Mononuclear cell (primary cell): ENCODE measurements around the gene ACBD7. TPM values are rescaled to one million over a fixed set of nuclear protein-coding genes. Genes with fewer than 3 reads are reported as not detected.

ENCODE experiments used
- H3K27me3 ChIP-seq: 2 replicates; pipeline ENCODE4 v1.6.0; 2011; ENCODE audit warnings: low read length, control low read depth; ENCODE audit not compliant: insufficient read depth
- H3K4me1 ChIP-seq: 2 replicates; pipeline ENCODE4 v1.5.1; 2011; ENCODE audit warnings: mild to moderate bottlenecking, low read length, control low read depth; ENCODE audit not compliant: insufficient read depth
- H3K4me3 ChIP-seq: 2 replicates; pipeline ENCODE4 v1.5.1; 2011; ENCODE audit warnings: mild to moderate bottlenecking, low read length, moderate library complexity
- H3K9me3 ChIP-seq: 2 replicates; pipeline ENCODE4 v1.5.1; 2011; ENCODE audit warnings: low read depth, mild to moderate bottlenecking, control low read depth, low read length
- total RNA-seq: library from RNA; depleted of rRNA; stranded (reverse); fragments of >200 nt; gene quantifications from one replicate; pipeline ENCODE4 v1.2.3, GENCODE V29; 2012

Gene ACBD7
- total RNA-seq, 1 donor, result 0.42 TPM

DNA sequence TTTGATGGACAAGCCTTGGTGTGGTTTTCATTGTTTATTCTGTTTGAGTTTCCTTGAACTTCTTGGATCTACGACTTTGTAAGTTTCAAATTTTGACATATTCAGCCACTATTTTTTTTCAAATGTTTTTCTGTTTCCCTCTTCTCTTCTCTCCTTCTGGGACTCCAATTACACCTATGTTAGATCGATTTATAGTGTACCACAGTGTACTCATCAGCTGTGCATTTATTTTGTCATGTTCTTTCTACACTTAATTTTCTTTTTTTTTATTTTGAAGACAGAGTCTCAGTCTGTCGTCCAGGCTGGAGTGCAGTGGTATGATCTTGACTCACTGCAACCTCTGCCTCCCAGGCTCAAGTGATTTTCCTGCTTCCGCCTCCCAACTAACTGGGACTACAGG lies 28.7 kb downstream of the ACBD7 start:
- Histone ChIP-seq H3K9me3 (peaks cover 13% of the 10 kb centered on the region), H3K4me1 (no peaks in the 10 kb centered on the region), H3K4me3 (no peak overlapping the region), H3K27me3 (peaks cover 15% of the 10 kb centered on the region)

DNA sequence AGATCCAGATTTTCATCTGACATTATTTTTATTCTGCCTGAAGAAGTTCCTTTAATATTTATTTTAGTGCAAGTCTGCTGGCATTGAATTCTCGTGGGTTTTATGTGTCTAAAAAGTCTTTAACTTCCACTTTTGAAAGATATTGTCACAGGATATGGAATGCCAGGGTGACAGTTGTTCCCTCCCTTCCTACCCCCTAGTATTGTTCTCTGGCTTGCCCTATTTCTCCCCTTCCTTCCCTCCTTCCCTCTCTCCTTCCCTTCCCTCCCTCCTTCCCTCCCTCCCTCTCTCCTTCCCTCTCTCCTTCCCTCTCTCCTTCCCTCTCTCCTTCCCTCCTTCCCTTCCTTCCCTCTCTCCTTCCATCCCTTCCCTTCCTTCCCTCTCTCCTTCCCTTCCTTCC lies 29.9 kb downstream of the ACBD7 start:
- Histone ChIP-seq H3K27me3 (peaks cover 15% of the 10 kb centered on the region), H3K4me1 (no peaks in the 10 kb centered on the region), H3K4me3 (no peak overlapping the region), H3K9me3 (peaks cover 13% of the 10 kb centered on the region)

DNA sequence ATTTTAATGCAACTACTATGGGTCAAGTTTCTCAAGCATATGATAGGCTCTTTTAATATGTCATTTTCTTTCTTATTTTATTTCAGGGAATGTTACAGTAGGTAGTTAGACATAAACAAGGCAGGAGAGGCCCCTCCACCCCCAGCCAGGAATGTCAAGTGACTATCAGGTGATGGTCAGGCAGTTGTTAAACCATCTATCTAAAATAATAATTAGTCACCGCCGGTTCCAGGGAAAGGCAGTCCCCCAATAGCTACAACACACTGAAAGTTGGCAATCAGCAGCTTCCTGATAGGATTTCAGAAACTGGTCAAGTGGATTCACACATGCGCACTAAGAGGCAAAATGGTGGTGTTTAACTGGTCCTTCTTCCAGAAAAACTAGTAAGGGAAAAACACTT lies 35.5 kb downstream of the ACBD7 start:
- Histone ChIP-seq H3K4me3 (no peak overlapping the region), H3K9me3 (no peaks in the 10 kb centered on the region), H3K4me1 (no peaks in the 10 kb centered on the region)

DNA sequence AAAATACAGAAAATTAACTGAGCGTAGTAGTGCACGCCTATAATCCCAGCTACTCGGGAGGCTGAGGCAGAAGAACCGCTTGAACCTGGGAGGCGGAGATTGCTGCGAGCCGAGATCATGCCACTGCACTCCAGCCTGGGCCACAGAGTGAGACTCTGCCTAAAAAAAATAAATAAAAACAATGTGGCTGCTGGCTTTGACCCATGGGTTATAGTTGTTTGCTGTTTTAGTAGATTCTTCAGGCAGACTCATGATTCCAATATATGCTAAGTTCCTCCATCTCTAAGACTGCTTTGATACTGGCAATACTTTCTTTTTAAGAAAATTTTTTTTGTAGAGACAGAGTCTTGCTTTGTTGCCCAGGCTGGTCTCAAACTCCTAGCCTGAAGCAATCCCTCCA lies 36.5 kb downstream of the ACBD7 start:
- Histone ChIP-seq H3K4me3 (no peak overlapping the region), H3K4me1 (no peaks in the 10 kb centered on the region), H3K9me3 (no peaks in the 10 kb centered on the region), H3K27me3 (no peaks in the 10 kb centered on the region)

More for the DNA sequence above, 35.5 kb downstream of the ACBD7 start:
- no peaks in the 10 kb centered on the region for H3K27me3 ChIP-seq

DNA sequence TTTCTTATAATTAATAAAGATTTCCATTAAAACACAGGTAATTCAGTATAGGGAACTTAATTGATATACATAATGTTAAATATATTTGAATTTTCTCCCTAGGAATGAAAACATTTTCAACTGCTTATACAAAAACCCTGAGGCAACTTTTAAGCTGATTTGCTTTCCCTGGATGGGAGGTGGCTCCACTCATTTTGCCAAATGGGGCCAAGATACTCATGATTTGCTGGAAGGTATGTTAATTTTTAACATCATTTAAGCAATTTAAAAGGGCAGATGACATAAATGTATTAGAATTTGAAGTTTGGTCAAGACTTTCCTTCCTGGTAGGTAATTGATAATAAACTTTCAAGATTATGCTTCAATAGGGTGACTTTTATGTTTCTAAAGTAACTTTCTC lies 39.0 kb downstream of the ACBD7 start:
- Histone ChIP-seq H3K4me3 (no peak overlapping the region), H3K4me1 (no peaks in the 10 kb centered on the region), H3K27me3 (no peaks in the 10 kb centered on the region), H3K9me3 (no peaks in the 10 kb centered on the region)

DNA sequence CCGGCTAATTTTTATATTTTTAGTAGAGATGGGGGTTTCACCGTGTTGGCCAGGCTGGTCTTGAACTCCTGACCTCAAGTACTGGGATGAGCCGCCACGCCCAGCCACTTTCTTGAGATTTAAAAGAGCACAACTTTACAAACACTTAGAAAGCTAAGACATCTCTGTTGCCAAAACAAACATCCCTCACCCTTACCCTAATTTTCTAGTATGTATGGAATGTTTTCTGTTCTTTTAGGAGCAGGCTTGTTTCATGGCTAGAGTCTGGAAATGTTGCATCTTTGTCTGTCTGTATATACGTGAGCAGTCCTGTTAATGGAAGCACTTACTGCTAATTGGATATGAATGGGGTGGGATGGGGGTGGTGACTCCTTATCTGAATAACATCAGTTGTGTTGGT lies 42.0 kb downstream of the ACBD7 start:
- no peak overlapping the region for H3K4me3 ChIP-seq
- H3K27me3 ChIP-seq, result no peaks in the 10 kb centered on the region
- H3K9me3 ChIP-seq, result no peaks in the 10 kb centered on the region
- H3K4me1 ChIP-seq, result peaks cover 7% of the 10 kb centered on the region

DNA sequence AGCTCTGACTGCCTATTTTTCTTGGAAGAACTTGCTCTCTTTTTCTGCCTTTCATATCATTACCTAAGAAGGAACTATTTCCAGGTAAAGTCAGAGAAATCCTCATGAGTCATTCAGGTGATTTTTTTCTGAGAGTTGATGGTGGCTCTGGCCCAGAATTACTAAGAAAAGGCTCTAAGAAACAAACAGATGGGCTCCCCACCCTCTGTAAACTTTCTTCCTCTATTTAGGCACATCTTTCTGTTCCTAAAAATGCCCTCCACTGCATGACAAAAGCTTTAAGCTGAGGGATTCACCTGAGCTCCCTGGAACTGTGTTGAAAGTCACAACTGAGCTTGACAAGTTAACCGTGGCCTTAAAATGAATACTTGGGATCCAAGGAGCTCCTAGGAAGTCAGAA lies 43.2 kb downstream of the ACBD7 start:
- Histone ChIP-seq H3K4me3 (no peak overlapping the region), H3K4me1 (peaks cover 13% of the 10 kb centered on the region), H3K9me3 (no peaks in the 10 kb centered on the region), H3K27me3 (no peaks in the 10 kb centered on the region)

DNA sequence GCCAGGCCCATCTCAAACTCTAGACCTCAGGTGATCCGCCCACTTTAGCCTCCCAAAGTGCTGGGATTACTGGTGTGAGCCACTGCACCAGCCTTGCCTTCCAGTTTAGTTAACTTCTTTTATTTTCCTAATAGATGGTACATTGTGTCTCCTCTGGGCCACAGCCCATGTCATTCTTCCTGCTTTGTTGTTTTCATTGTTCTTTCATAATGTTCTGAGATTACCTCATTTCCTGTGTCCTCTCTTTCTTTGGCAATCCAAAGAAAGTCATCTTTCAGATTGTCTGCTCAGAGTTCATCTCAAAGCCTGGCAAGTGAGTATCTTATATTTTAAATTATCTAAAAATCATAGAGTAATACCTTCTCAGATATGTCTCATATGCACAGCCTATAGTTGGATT lies 44.9 kb downstream of the ACBD7 start, which contains the start of gene OLAH:
Gene OLAH (plus strand): TSS at position 270 of the 400 bp plus-strand sequence. CDS start 3,346 bp downstream, outside the sequence.
- Histone ChIP-seq H3K4me1 (peaks cover 20% of the 10 kb centered on the region), H3K4me3 (no peak within 1 kb of the TSS), H3K9me3 (no peaks in the 10 kb centered on the region), H3K27me3 (no peaks in the 10 kb centered on the region)

DNA sequence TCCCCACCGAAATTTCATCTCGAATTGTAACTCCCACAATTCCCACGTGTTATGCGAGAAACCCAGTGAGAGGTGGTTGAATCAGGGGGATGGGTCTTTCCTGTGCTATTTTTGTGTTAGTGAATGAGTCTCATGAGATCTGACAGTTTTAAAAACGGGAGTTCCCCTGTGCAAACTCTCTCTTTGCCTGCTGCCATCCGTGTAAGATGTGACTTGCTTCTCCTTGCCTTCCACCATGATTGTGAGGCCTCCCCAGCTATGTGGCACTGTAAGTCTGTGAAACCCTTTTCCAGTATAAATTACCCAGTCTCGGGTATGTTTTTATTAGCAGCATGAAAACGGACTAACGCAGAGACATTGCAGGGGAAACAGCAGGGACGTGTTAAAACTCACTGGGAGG lies 50.2 kb downstream of the ACBD7 start:
- Histone ChIP-seq H3K4me1 (peaks cover 37% of the 10 kb centered on the region), H3K27me3 (no peaks in the 10 kb centered on the region), H3K4me3 (no peak overlapping the region), H3K9me3 (no peaks in the 10 kb centered on the region)

DNA sequence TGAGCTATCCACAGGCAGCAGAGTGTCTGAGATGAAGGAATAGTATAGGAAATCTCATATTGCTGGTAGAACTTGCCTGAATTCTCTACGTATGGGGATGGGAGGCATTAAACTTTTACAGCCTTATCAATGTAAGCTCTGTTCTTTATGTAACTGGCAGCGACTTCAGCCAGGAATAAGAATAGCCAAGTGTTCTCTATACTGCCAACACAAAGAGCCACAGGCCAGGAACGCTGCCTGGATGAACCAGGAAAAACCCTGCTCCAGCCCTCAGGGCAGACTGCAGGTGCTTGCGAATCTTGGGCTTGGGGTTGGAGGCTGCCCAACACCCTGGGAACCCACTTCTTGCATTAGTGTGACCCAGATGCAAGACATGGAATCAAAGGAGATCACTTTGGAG lies 50.9 kb downstream of the ACBD7 start:
- H3K27me3 ChIP-seq, result no peaks in the 10 kb centered on the region
- H3K4me1 ChIP-seq, result peaks cover 36% of the 10 kb centered on the region
- H3K9me3 ChIP-seq, result no peaks in the 10 kb centered on the region
- no peak overlapping the region for H3K4me3 ChIP-seq

DNA sequence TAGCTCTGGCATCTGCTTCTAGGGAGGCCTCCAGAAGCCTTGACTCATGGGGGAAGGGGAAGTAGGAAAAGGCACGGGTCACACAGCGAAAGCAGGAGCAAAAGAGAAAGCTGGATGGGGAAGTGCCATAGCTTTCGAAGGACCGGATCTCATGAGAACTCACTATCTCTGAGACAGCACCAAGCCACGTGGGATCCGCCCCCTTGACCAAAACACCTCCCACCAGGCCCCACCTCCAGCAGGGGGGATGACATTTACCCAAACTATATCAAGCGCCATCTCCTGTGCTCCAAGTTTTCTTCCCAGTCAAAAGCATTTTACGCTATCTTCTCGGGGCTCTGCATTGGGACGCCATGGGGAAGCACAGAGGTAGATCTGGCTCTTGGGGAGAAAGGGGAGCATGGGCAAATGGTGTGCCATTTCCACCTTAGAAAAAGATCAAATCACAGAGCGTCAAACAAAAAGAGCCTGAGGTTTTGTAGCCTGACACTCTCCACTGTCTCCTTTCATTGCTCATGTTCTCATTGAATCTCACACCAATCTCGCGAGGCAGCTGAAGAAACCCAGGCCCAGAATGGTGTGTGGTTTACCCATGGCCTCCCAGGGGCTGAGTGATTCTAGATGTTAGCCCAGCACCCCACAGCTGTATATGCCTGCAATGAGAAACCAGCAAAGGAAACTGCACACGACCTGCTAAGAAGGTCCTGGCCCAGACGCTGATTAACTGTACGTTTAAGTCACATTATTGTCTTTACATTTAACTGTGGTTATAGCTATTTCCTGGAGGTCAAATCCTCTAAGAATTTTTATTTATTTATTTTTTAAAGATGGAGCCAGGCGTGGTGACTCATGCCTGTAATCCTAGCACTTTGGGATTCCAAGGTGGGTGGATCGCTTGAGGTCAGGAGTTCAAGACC lies 52.9 kb downstream of the ACBD7 start:
- H3K4me3 ChIP-seq, result no peak overlapping the region
- no peaks in the 10 kb centered on the region for H3K27me3 ChIP-seq
- no peaks in the 10 kb centered on the region for H3K9me3 ChIP-seq
- peaks cover 32% of the 10 kb centered on the region for H3K4me1 ChIP-seq

DNA sequence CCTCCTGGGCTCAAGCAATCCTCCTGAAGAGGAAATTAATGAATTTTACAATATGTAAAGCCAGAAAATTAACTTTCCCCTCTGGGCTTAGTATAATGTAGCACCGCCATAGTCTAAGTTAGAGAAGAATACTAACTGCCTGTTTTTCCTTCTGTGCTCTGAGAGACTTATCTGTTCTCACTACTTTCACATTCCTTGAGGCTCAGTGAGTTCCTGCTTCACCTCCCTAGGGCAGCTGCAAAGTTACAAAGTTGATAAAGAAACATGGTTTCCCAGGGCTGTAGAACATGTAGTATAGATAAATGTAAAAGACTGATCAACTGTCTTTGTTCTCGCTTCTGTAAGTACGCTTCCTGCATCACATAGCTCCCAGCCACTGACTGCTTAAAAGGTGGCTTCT lies 60.8 kb downstream of the ACBD7 start:
- Histone ChIP-seq H3K27me3 (no peaks in the 10 kb centered on the region), H3K9me3 (no peaks in the 10 kb centered on the region), H3K4me1 (no peaks in the 10 kb centered on the region), H3K4me3 (no peak overlapping the region)

Other genes starting within 250 kb of the ACBD7 start
- 6.3 TPM for gene SUV39H2, start 209.9 kb downstream of the ACBD7 start, total RNA-seq
- gene DCLRE1C, start 134.7 kb downstream of the ACBD7 start, total RNA-seq, result 15.2 TPM
- not detected for gene MEIG1, start 129.4 kb downstream of the ACBD7 start, total RNA-seq
- gene OLAH, start 44.8 kb downstream of the ACBD7 start, total RNA-seq, result not detected
- 15.6 TPM for gene RPP38, start 8.6 kb upstream of the ACBD7 start, total RNA-seq
- 17.1 TPM for gene NMT2, start 79.9 kb upstream of the ACBD7 start, total RNA-seq